ENCODE measurements around the gene AFF1. TPM values are rescaled to one million over a fixed set of nuclear protein-coding genes. Genes with fewer than 3 reads are reported as not detected.

AFF1 gene
- total RNA-seq, 1 experiment from 2014 or later: 23.9 TPM

DNA sequence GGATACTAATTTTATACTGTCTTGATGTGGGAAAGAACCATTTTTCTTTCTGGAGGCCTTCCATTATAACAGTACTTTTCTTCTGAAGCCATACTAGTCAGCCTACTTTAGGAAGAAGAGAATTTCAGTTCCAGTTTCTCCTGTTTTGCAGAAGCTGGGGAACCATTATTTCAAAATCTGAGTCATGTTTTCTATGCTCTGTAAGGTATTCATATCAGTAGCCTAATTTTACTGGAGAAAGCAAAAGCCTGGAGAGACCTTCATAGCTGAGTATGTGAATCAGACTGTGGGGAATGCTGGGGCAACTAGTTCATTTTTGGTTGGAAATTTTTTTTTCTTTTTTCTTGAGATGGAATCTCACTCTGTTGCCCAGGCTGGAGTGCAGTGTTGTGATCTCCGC lies 22.4 kb downstream of the AFF1 start:
- DNase-seq (ENCODE audit: low read depth, low spot score) (no peak), ATAC-seq (no peak)
- Histone ChIP-seq H3K27ac (ENCODE audit: low read length) (no peak overlapping the region), H3K4me1 (ENCODE audit: control insufficient read depth, insufficient read depth, low read length) (no peaks in the 10 kb centered on the region; the same call in 1 of the 2 replicates), H3K4me3 (ENCODE audit: low read depth in 2 of 2, low read length in 2 of 2) (no peak overlapping the region), H3K36me3 (ENCODE audit: control insufficient read depth, insufficient read depth, low read length) (no peaks in the 10 kb centered on the region), H3K27me3 (ENCODE audit: control insufficient read depth, insufficient read depth, low read length) (no peaks in the 10 kb centered on the region), H3K9me3 (ENCODE audit: control insufficient read depth, insufficient read depth, low read depth, low read length) (no peaks in the 10 kb centered on the region)
- no peak for TF ChIP-seq TCF7L2 (IDR thresholded peaks at IDR 0.05; ENCODE audit: low read depth, low read length)
- TF ChIP-seq, protein P1, sequence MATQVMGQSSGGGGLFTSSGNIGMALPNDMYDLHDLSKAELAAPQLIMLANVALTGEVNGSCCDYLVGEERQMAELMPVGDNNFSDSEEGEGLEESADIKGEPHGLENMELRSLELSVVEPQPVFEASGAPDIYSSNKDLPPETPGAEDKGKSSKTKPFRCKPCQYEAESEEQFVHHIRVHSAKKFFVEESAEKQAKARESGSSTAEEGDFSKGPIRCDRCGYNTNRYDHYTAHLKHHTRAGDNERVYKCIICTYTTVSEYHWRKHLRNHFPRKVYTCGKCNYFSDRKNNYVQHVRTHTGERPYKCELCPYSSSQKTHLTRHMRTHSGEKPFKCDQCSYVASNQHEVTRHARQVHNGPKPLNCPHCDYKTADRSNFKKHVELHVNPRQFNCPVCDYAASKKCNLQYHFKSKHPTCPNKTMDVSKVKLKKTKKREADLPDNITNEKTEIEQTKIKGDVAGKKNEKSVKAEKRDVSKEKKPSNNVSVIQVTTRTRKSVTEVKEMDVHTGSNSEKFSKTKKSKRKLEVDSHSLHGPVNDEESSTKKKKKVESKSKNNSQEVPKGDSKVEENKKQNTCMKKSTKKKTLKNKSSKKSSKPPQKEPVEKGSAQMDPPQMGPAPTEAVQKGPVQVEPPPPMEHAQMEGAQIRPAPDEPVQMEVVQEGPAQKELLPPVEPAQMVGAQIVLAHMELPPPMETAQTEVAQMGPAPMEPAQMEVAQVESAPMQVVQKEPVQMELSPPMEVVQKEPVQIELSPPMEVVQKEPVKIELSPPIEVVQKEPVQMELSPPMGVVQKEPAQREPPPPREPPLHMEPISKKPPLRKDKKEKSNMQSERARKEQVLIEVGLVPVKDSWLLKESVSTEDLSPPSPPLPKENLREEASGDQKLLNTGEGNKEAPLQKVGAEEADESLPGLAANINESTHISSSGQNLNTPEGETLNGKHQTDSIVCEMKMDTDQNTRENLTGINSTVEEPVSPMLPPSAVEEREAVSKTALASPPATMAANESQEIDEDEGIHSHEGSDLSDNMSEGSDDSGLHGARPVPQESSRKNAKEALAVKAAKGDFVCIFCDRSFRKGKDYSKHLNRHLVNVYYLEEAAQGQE (IDR thresholded peaks at IDR 0.05; ENCODE audit: insufficient read depth in 1 of 2, low read depth in 2 of 2, low read length in 1 of 2): no peak
- TF ChIP-seq, protein P2, sequence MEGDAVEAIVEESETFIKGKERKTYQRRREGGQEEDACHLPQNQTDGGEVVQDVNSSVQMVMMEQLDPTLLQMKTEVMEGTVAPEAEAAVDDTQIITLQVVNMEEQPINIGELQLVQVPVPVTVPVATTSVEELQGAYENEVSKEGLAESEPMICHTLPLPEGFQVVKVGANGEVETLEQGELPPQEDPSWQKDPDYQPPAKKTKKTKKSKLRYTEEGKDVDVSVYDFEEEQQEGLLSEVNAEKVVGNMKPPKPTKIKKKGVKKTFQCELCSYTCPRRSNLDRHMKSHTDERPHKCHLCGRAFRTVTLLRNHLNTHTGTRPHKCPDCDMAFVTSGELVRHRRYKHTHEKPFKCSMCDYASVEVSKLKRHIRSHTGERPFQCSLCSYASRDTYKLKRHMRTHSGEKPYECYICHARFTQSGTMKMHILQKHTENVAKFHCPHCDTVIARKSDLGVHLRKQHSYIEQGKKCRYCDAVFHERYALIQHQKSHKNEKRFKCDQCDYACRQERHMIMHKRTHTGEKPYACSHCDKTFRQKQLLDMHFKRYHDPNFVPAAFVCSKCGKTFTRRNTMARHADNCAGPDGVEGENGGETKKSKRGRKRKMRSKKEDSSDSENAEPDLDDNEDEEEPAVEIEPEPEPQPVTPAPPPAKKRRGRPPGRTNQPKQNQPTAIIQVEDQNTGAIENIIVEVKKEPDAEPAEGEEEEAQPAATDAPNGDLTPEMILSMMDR (IDR thresholded peaks at IDR 0.05): no peak
- no TSS peak for BruUV-seq (replicated peaks)
- ChIA-PET CTCF (no interaction called here), POLR2A (no interaction called here)
- intact Hi-C loops (cut with micrococcal nuclease; ENCODE audit: unreplicated experiment): no loop called here
- in situ Hi-C loops (cut with HindIII; ENCODE audit: low pct_unique_long_range_greater_than_20kb, low sequenced_read_pairs): no loop called here

DNA sequence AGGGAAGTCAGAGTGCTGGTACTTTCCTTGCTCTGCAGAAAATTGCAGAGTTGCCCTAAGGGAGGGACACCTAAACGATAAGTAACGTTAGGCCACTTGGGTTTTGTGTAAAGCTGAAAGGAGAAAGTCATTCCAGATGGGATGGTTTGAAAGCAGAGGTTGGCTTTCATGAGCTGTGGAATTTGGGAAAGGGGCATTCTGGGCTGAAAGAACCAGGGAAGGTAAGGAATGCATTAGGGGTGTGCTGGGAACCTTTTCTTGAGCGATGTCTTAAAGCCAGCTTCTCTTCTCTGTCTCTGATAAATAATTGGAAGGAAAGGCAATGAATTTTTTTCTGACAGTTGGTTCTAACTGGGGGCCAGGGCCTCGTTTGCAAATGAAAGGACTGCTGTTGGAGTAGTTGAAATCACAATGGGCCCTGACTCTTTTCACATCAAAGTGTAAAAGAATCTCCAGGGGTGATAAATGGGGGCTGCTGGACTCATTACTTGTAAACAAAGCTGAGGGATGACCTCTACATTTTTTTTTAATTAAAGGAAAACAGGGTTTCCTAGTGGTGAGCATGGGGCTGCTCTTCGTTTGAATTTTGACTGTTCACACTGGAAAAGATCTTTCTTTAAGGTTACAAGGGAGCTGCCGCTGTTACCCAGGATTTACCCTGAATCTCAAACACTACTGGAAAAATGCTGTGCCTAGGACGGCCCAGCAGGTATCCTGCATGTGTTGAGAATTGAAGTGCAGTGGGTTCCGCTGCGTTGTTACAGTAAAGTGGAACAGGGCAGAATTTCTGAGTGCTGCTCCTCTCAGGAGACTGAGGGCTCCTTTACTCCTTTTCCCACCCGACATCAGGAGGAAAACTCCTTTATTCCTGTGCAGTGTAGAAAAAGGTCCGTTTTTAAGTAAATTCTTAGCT lies 25.0 kb downstream of the AFF1 start:
- Histone ChIP-seq H3K36me3 (ENCODE audit: control insufficient read depth, insufficient read depth, low read length) (no peaks in the 10 kb centered on the region), H3K27ac (ENCODE audit: low read length) (no peak overlapping the region), H3K27me3 (ENCODE audit: control insufficient read depth, insufficient read depth, low read length) (no peaks in the 10 kb centered on the region), H3K9me3 (ENCODE audit: control insufficient read depth, insufficient read depth, low read depth, low read length) (no peaks in the 10 kb centered on the region), H3K4me1 (ENCODE audit: control insufficient read depth, insufficient read depth, low read length) (no peaks in the 10 kb centered on the region; the same call in 1 of the 2 replicates), H3K4me3 (ENCODE audit: low read depth in 2 of 2, low read length in 2 of 2) (no peak overlapping the region)
- POLR2A ChIA-PET: no interaction called here
- in situ Hi-C loops (cut with HindIII; ENCODE audit: low pct_unique_long_range_greater_than_20kb, low sequenced_read_pairs) (no loop called here), intact Hi-C loops (cut with micrococcal nuclease; ENCODE audit: unreplicated experiment) (no loop called here)
- CTCF ChIA-PET: no interaction called here
- TF ChIP-seq, protein P2 (IDR thresholded peaks at IDR 0.05): no peak
- no peak for TF ChIP-seq POLR2AphosphoS5 (IDR thresholded peaks at IDR 0.05; ENCODE audit: low read depth, low read length)
- TF ChIP-seq SIN3A (IDR thresholded peaks at IDR 0.05; ENCODE audit: borderline replicate concordance, insufficient read depth, low read depth, low read length): no peak
- TF ChIP-seq TCF7L2 (IDR thresholded peaks at IDR 0.05; ENCODE audit: low read depth, low read length): no peak
- no peak for DNase-seq (ENCODE audit: low read depth, low spot score)
- no TSS peak for BruUV-seq (replicated peaks)
- no peak for ATAC-seq

Data from Panc1 (cell line).